Sigmoid colon (tissue), 4 donors: ENCODE measurements around the gene CCDC60.

Source experiments
- CTCF ChIP-seq, 4 experiments: fragments of 450-650 bp in 3 of 4; fragments of 200-600 bp in 1 of 4; IDR thresholded peaks; one replicate each; pipeline ENCODE4 v1.5.1; 2016 to 2019; ENCODE audit warnings: antibody characterized with exemption in 4 of 4, mild to moderate bottlenecking in 3 of 4, moderate library complexity in 2 of 4
- EP300 ChIP-seq, 4 donors: sonication (generic); formaldehyde crosslinking; IDR thresholded peaks; one replicate each; pipeline ENCODE4 v1.6.1; 2017; ENCODE audit warnings: antibody characterized with exemption in 4 of 4
- POLR2AphosphoS5 ChIP-seq, 4 donors: sonication (generic); formaldehyde crosslinking; IDR thresholded peaks; one replicate each; pipeline ENCODE4 v1.6.1; 2017; ENCODE audit warnings: antibody characterized with exemption in 4 of 4

- TF ChIP-seq CTCF (IDR thresholded peaks at IDR 0.05): no peak
- TF ChIP-seq POLR2AphosphoS5 (IDR thresholded peaks at IDR 0.05): no peak
- no peak for TF ChIP-seq EP300 (IDR thresholded peaks at IDR 0.05)
Observed at GRCh38 chr12:119365451-119365850, 30.9 kb downstream of the CCDC60 start.
